HL-60 (cell line): ENCODE measurements around the gene NPHP4.

Experiments used
- DNase-seq, 2 experiments: peaks; one replicate each; pipeline ENCODE4 v3.0.0-alpha.2; 2010 to 2020; ENCODE audit warnings: low read depth in 1 of 2, low spot score in 1 of 2
- H3K27ac ChIP-seq: fragments of 250-450 bp; sonication (Bioruptor Pico); replicated peaks from 2 replicates; pipeline ENCODE4 v1.5.1; 2020; ENCODE audit warnings: mild to moderate bottlenecking, moderate library complexity
- H3K27me3 ChIP-seq: fragments of 250-450 bp; sonication (Bioruptor Pico); 2 replicates; pipeline ENCODE4 v1.5.1; 2021; ENCODE audit warnings: mild to moderate bottlenecking, moderate library complexity; ENCODE audit not compliant: insufficient read depth, poor library complexity, severe bottlenecking
- H3K4me3 ChIP-seq: replicated peaks from 2 replicates; pipeline ENCODE4 v1.5.1; 2011; ENCODE audit warnings: mild to moderate bottlenecking, control low read depth, low read length; ENCODE audit not compliant: insufficient read depth
- GABPA ChIP-seq: IDR thresholded peaks from 2 replicates; pipeline ENCODE4 v1.6.1; 2012; ENCODE audit warnings: low read depth
- POLR2AphosphoS5 ChIP-seq: IDR thresholded peaks from 2 replicates; pipeline ENCODE4 v1.6.1; 2012; ENCODE audit warnings: low read depth
- SPI1 ChIP-seq: IDR thresholded peaks from 2 replicates; pipeline ENCODE4 v1.6.1; 2012; ENCODE audit warnings: low read depth, mild to moderate bottlenecking, borderline replicate concordance
- TF ChIP-seq, protein P1 (sequence below): IDR thresholded peaks from one replicate; pipeline ENCODE4 v1.5.1; 2011; ENCODE audit warnings: low read length, control low read depth, inconsistent platforms; ENCODE audit not compliant: insufficient read depth
- TF ChIP-seq, protein P2 (sequence below): IDR thresholded peaks from 2 replicates; pipeline ENCODE4 v1.6.1; 2012; ENCODE audit warnings: low read depth; ENCODE audit not compliant: insufficient replicate concordance

The NPHP4 gene

GRCh38 chr1:5884110-5884509 is 108.1 kb downstream of the NPHP4 start:
- no peak overlapping the region for H3K4me3 ChIP-seq
- H3K27ac ChIP-seq = no peak overlapping the region
- no peak for DNase-seq
- H3K27me3 ChIP-seq = no peaks in the 10 kb centered on the region
- TF ChIP-seq GABPA (no peak), POLR2AphosphoS5 (no peak), SPI1 (no peak)
- TF ChIP-seq, protein P1, sequence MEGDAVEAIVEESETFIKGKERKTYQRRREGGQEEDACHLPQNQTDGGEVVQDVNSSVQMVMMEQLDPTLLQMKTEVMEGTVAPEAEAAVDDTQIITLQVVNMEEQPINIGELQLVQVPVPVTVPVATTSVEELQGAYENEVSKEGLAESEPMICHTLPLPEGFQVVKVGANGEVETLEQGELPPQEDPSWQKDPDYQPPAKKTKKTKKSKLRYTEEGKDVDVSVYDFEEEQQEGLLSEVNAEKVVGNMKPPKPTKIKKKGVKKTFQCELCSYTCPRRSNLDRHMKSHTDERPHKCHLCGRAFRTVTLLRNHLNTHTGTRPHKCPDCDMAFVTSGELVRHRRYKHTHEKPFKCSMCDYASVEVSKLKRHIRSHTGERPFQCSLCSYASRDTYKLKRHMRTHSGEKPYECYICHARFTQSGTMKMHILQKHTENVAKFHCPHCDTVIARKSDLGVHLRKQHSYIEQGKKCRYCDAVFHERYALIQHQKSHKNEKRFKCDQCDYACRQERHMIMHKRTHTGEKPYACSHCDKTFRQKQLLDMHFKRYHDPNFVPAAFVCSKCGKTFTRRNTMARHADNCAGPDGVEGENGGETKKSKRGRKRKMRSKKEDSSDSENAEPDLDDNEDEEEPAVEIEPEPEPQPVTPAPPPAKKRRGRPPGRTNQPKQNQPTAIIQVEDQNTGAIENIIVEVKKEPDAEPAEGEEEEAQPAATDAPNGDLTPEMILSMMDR = no peak
- TF ChIP-seq, protein P2, sequence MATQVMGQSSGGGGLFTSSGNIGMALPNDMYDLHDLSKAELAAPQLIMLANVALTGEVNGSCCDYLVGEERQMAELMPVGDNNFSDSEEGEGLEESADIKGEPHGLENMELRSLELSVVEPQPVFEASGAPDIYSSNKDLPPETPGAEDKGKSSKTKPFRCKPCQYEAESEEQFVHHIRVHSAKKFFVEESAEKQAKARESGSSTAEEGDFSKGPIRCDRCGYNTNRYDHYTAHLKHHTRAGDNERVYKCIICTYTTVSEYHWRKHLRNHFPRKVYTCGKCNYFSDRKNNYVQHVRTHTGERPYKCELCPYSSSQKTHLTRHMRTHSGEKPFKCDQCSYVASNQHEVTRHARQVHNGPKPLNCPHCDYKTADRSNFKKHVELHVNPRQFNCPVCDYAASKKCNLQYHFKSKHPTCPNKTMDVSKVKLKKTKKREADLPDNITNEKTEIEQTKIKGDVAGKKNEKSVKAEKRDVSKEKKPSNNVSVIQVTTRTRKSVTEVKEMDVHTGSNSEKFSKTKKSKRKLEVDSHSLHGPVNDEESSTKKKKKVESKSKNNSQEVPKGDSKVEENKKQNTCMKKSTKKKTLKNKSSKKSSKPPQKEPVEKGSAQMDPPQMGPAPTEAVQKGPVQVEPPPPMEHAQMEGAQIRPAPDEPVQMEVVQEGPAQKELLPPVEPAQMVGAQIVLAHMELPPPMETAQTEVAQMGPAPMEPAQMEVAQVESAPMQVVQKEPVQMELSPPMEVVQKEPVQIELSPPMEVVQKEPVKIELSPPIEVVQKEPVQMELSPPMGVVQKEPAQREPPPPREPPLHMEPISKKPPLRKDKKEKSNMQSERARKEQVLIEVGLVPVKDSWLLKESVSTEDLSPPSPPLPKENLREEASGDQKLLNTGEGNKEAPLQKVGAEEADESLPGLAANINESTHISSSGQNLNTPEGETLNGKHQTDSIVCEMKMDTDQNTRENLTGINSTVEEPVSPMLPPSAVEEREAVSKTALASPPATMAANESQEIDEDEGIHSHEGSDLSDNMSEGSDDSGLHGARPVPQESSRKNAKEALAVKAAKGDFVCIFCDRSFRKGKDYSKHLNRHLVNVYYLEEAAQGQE = no peak

DNA sequence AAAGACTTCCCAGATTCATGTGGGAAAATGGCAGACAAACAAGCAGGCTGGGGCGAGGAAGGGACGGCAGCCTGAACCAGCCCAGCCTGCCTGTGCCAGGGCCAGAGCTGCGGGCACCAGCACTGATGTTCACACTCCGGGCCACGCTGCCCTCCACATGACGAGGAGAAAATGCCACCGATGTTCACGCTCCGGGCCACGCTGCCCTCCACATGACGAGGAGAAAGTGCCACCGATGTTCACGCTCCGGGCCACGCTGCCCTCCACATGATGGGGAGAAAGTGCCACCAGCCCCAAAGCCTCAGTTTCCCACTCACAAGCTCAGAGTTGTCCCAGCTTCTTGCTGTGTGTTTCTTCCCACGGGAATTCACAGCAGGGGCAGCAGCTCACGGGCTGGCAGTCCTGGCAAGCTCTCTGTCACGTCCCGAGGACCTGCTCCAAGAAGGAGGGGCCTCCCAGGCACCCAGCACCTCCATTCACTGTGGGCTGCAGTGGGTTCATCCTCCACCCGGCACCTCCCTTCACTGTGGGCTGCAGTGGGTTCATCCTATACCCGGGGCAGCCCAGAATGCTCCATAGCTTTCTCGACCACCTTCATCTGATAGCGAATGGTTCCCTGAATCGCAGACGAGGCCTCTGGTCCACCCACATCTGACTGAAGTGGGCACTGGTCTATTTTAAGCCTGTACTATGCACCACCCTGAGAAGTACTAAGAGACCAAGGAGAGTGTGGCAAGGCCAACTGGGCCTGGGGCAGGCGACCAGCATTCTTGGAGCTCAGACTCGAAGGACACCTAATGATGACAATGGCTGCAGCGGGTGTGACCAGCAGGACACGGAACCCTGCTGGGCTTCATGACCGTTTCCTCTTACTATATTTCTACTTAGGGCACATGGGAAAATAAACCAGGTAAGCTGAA is 108.8 kb downstream of the NPHP4 start:
- TF ChIP-seq, protein P2 = no peak
- TF ChIP-seq GABPA (no peak), SPI1 (no peak), POLR2AphosphoS5 (no peak)
- TF ChIP-seq, protein P1 = no peak
- Histone ChIP-seq H3K4me3 (no peak overlapping the region), H3K27ac (no peak overlapping the region), H3K27me3 (no peaks in the 10 kb centered on the region)
- no peak for DNase-seq

DNA sequence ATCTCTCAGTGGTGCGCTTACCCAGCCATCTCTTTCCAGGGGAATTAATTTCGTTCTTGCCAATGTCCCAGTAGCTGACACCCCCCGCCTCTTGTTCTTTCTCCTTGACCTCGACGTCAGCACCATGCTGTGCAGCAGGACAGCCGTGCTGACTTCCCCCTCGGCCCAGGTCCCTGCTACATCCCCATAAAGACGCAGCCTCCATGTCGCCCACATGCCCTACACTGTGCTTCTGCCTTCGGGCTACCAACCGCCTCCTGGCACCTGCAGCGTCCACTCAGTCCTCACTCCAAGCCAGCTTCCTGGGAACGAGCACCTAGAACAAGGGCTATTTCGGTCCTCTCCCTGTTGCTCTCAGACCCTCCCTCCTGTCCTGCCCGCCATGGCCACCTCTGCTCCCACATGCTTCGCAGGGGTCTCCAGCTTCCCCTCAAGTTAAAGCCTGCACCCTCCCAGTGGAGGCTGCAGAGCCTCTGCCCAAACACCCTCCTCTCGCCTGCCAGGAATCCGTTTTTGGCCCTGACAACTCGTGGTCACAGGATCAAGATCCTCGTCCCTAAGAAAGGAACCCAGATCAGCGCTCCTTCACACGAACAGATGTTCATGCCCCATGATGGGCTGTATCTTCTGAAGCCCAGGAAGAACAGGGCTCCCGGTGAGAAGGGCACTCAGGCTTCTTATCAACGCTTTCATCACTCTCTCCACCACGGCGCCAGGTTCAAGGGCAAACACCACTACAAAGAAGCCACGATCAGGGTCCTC is 109.7 kb downstream of the NPHP4 start:
- Histone ChIP-seq H3K4me3 (no peak overlapping the region), H3K27me3 (no peaks in the 10 kb centered on the region), H3K27ac (no peak overlapping the region)
- TF ChIP-seq GABPA (no peak), SPI1 (no peak), POLR2AphosphoS5 (no peak)
- TF ChIP-seq, protein P1 = no peak
- TF ChIP-seq, protein P2 = no peak
- DNase-seq = no peak
